Choroid plexus epithelial cell (primary cell): ENCODE measurements around the gene CFAP44.
"Not testable (repeated sequence)": the region's sequence is repeated elsewhere in the genome, so short reads cannot be mapped to it uniquely, and the experiment has no call there.

Experiments used
- DNase-seq: peaks from one replicate; pipeline ENCODE4 v3.0.0-alpha.2; 2010; ENCODE audit warnings: low read depth
- H3K4me3 ChIP-seq: 2 replicates; pipeline ENCODE4 v1.5.1; 2011; ENCODE audit warnings: low read depth, mild to moderate bottlenecking, control low read depth, low read length, moderate library complexity
- TF ChIP-seq, protein P1 (sequence below): conservative IDR thresholded peaks from 2 replicates; pipeline ENCODE4 v1.5.1; 2011; ENCODE audit warnings: low read depth, mild to moderate bottlenecking, control low read depth, inconsistent platforms, low read length, moderate library complexity

The CFAP44 gene, protein sequence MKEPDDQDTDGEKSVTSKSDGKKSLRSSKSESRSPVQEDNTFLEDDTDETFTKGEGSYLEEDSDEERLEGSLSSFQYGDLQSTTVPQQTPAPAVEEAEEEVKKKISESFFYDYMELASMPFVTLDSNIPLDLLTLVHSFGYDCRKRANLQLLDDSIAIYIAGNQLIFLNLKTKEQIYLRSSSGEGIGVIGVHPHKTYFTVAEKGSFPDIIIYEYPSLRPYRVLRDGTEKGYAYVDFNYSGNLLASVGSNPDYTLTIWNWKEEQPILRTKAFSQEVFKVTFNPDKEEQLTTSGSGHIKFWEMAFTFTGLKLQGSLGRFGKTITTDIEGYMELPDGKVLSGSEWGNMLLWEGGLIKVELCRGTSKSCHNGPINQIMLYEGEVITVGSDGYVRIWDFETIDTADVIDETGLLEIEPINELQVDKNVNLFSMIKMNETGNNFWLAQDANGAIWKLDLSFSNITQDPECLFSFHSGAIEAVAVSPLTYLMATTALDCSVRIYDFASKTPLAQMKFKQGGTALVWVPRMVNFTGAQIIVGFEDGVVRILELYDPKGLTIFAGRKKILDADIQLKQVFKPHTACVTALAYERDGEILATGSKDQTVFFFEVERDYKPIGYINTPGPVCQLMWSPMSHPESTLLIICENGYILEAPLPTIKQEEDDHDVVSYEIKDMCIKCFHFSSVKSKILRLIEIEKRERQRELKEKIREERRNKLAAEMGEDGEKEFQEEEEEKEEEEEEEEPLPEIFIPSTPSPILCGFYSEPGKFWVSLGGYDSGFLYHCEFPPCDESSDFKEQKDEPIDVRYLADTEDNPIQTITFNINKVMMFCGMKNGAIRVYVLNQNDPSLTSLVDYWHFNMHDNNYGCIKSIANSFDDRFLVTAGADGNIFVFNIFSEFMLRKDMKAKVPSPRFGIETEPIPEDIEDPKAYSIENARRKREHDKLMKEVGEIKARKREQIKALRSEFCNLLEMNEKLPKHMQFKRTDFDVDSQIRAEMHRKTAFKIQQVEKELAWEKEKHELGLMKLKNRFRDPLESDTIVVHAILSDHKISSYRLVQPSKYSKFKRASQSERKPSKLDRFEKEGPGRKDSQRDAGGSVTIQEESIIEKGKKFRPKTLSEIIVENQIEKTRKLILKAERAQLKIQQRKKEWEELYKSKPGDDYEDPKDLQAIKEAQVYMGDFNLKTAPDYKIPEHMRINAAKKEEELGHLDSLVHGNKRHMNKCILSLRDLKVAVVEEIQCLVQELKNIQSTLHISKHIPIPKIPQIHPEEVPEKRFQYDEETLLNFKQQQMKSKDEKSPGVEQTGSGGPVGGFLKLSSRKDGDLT (N-terminal part only)

GRCh38 chr3:113441051-113441770 is at the start of gene CFAP44:
Gene CFAP44, minus strand, starts transcription at chr3:113441493. Its CDS starts 7,829 bp downstream, at chr3:113433664.
- DNase-seq: peak; percentile 87
- TF ChIP-seq, protein P1, sequence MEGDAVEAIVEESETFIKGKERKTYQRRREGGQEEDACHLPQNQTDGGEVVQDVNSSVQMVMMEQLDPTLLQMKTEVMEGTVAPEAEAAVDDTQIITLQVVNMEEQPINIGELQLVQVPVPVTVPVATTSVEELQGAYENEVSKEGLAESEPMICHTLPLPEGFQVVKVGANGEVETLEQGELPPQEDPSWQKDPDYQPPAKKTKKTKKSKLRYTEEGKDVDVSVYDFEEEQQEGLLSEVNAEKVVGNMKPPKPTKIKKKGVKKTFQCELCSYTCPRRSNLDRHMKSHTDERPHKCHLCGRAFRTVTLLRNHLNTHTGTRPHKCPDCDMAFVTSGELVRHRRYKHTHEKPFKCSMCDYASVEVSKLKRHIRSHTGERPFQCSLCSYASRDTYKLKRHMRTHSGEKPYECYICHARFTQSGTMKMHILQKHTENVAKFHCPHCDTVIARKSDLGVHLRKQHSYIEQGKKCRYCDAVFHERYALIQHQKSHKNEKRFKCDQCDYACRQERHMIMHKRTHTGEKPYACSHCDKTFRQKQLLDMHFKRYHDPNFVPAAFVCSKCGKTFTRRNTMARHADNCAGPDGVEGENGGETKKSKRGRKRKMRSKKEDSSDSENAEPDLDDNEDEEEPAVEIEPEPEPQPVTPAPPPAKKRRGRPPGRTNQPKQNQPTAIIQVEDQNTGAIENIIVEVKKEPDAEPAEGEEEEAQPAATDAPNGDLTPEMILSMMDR: no peak
- H3K4me3 ChIP-seq: peak within 1 kb of the TSS; percentile 57

GRCh38 chr3:113485161-113485609 is 43.9 kb upstream of the CFAP44 start:
- DNase-seq: no peak
- H3K4me3 ChIP-seq: no peak overlapping the region

GRCh38 chr3:113468539-113468938 is 27.2 kb upstream of the CFAP44 start:
- TF ChIP-seq, protein P1: no peak
- H3K4me3 ChIP-seq: no peak overlapping the region
- DNase-seq: no peak

More at GRCh38 chr3:113485161-113485609, 43.9 kb upstream of the CFAP44 start:
- TF ChIP-seq, protein P1: no peak

GRCh38 chr3:113461488-113461887 is 20.2 kb upstream of the CFAP44 start:
- no peak for DNase-seq
- TF ChIP-seq, protein P1: no peak
- H3K4me3 ChIP-seq: no peak overlapping the region

GRCh38 chr3:113458554-113458953 is 17.3 kb upstream of the CFAP44 start:
- not testable (repeated sequence) for DNase-seq

DNA sequence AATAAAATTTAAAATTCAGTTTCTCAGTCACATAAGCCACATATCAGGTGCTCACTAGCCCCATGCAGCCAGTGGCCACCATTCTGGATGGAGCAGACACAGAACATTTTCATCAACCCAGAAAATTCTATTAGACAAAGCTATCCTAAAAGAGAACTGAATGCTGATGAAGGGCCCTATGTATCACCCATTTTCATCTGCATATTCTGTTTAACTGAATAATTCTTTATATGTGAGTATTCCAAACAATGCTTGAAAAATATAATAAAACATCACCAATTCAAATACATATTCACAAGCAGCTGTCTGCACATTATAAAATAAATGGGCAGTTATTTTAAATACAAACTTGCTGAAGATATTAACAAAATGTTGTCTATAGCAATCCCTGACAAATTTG is 14.2 kb upstream of the CFAP44 start:
- TF ChIP-seq, protein P1: no peak
- no peak overlapping the region for H3K4me3 ChIP-seq

More at GRCh38 chr3:113458554-113458953, 17.3 kb upstream of the CFAP44 start:
- H3K4me3 ChIP-seq: not testable (repeated sequence)

More for the DNA sequence above, 14.2 kb upstream of the CFAP44 start:
- DNase-seq: no peak
